Adrenal gland (tissue), 12 donors: ENCODE results near the gene BCL7A. TPM values are rescaled to one million over a fixed set of nuclear protein-coding genes. Genes with fewer than 3 reads are reported as not detected.

Experiments used
- DNase-seq, 7 donors: peaks; one replicate each; pipeline ENCODE4 v3.0.0-alpha.2; 2019 to 2020
- H3K27ac ChIP-seq, 5 donors: fragments of 200-600 bp; sonication (generic) in 4 of 5; 1 replicate in 3 of 5; 2 replicates in 2 of 5; pipeline versions ENCODE4 v1.5.1 to v1.8.0; 2016 to 2020; ENCODE audit warnings: mild to moderate bottlenecking in 1 of 5
- H3K27me3 ChIP-seq: fragments of 200-600 bp; 2 replicates; pipeline ENCODE4 v1.8.0; 2021
- H3K36me3 ChIP-seq, 2 donors: fragments of 200-600 bp; replicated peaks in 1 of 2; 1 replicate in 1 of 2; 2 replicates in 1 of 2; pipeline versions ENCODE4 v1.5.1 to v1.8.0; 2018 to 2022
- H3K4me1 ChIP-seq, 2 donors: fragments of 200-600 bp; replicated peaks in 1 of 2; 1 replicate in 1 of 2; 2 replicates in 1 of 2; pipeline versions ENCODE4 v1.5.1 to v1.8.0; 2018 to 2021
- H3K4me3 ChIP-seq, 4 donors: fragments of 200-600 bp; sonication (generic) in 3 of 4; one replicate each; pipeline ENCODE4 v1.5.1; 2016 to 2018
- H3K9me3 ChIP-seq, 3 donors: fragments of 200-600 bp; sonication (generic) in 1 of 3; replicated peaks in 1 of 3; 1 replicate in 2 of 3; 2 replicates in 1 of 3; pipeline versions ENCODE4 v1.5.1 to v1.8.0; 2016 to 2021
- CTCF ChIP-seq, 6 experiments: fragments of 450-650 bp in 4 of 6; fragments of 200-600 bp in 2 of 6; sonication (generic) in 1 of 6; IDR thresholded peaks; 1 replicate in 5 of 6; 2 replicates in 1 of 6; pipeline versions ENCODE4 v1.5.1 to v1.8.0; 2016 to 2021; ENCODE audit warnings: antibody characterized with exemption in 6 of 6, mild to moderate bottlenecking in 2 of 6, moderate library complexity in 1 of 6
- POLR2A ChIP-seq, 2 donors: fragments of 450-650 bp; IDR thresholded peaks; one replicate each; pipeline ENCODE4 v1.6.1; 2017; ENCODE audit warnings: antibody characterized with exemption in 2 of 2, mild to moderate bottlenecking in 2 of 2, moderate library complexity in 1 of 2
- WGBS, 4 donors: extraction: QIAGEN DNeasy Blood & Tissue Kit in 2 of 4; methylation state at CpG; one replicate each; pipeline versions ENCODE4 v1.1.5 to v1.1.7; 2013 to 2017; 5-methylcytosine and 5-hydroxymethylcytosine counted together
- intact Hi-C, 2 donors: fragments of 100-400 bp; cut with DNase I; formaldehyde crosslinking; loops; one replicate each; pipeline versions ENCODE4 v1.14.1 to v1.15.0; 2022 to 2023
- polyA plus RNA-seq, 3 donors: library from polyadenylated mRNA; stranded (reverse); fragments of 200-250 nt in 2 of 3; fragments of 350-450 nt in 1 of 3; fragmentation: Illumina TruSeq in 1 of 3; extraction: RNeasy Lipid Tissue Mini Kit (QIAGEN cat#74804) in 1 of 3; gene quantifications; one replicate each; pipeline ENCODE4 v1.2.3, GENCODE V29; 2013 to 2014
- total RNA-seq, 9 donors: library from RNA; depleted of rRNA in 4 of 9; stranded (reverse); fragments of >200 nt in 4 of 9; fragments of 120-200 nt in 1 of 9; fragmentation: NEBNext Ultra II Directional in 1 of 9; extraction: Animal tissue kit (Norgen Biotek cat#: 25700) in 1 of 9; gene quantifications; one replicate each; pipeline versions ENCODE4 v1.1.0 to v1.2.4, GENCODE V29; 2013 to 2023
- donor health status: healthy with polysubstance abuse.
- donor health status: Bipolar disorder and iron deficiency.
- donor health status: DM: yes; HTN: yes; CAD: no.
- donor health status: DM: no; HTN: no; CAD: no.
- donor health status: DM: no; HTN: no; CAD: no.
- donor health status: DM: yes; HTN: yes; CAD: no.

Gene BCL7A
- total and polyA plus RNA-seq, 12 donors, result 1.6 to 11.5 (median 5.0) TPM

DNA sequence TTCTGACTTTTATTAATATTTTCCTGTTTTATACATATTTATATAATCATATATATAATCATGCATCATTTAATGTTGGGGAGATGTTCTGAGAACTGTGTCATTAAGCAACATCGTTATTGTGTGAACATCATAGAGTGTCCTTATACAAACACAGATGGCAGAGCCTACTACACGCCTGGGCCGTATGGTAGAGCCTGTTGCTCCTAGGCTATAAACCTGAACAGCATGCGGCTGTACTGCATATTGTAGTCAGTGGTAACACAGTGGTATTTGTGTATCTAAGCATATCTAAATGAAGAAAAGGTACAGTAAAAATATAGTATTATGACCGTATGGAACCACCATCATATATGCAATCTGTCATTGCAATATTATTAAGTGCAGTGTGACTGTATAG lies 44.7 kb upstream of the BCL7A start:
- Histone ChIP-seq H3K4me1 (no peaks in the 10 kb centered on the region), H3K27me3 (no peaks in the 10 kb centered on the region), H3K36me3 (no peaks in the 10 kb centered on the region), H3K4me3 (no peak overlapping the region), H3K27ac (no peak overlapping the region), H3K9me3 (no peaks in the 10 kb centered on the region)
- no peak for TF ChIP-seq CTCF (IDR thresholded peaks at IDR 0.05)
- TF ChIP-seq POLR2A (IDR thresholded peaks at IDR 0.05), result no peak
- no peak for DNase-seq
- intact Hi-C loops, result no loop called here
- WGBS, 4 donors, result 79 to 92% (median 92%) methylated on average over 5 of the region's 5 CpGs

GRCh38 chr12:121980191-121980891 lies 41.3 kb upstream of the BCL7A start:
- Histone ChIP-seq H3K36me3 (no peaks in the 10 kb centered on the region), H3K9me3 (no peaks in the 10 kb centered on the region), H3K27me3 (no peaks in the 10 kb centered on the region), H3K27ac (no peak overlapping the region), H3K4me1 (no peaks in the 10 kb centered on the region), H3K4me3 (no peak overlapping the region)
- TF ChIP-seq CTCF (IDR thresholded peaks at IDR 0.05) (no peak), POLR2A (IDR thresholded peaks at IDR 0.05) (no peak)
- WGBS, 4 donors, result 68 to 75% (median 70%) methylated on average over 11 of the region's 11 CpGs
- intact Hi-C loops, result no loop called here
- peak in 1 of 7 donors; percentile 4 for DNase-seq

DNA sequence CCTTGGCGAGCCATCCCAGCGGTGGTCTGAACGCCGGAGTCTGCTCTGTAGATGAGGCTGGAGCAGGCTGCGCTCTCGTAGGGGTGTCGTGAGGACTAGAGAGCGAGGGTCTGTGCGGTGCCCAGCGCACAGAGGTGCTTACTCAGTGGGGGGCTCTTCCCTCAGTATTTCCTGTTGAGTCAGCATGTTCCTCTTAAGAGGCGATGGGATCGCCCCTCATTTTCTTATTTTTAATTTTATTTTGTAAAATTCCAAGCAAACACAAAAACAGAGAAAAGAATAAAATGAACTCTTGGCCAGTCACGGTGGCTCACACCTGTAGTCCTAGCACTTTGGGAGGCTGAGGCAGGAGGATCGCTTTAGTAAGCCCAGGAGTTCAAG lies 40.8 kb upstream of the BCL7A start:
- no peak for DNase-seq
- H3K4me1 ChIP-seq, result no peaks in the 10 kb centered on the region
- 80 to 91% (median 86%) methylated on average over 14 of the region's 14 CpGs for WGBS, 4 donors

GRCh38 chr12:121981456-121981855 lies 40.2 kb upstream of the BCL7A start:
- H3K9me3 ChIP-seq, result no peaks in the 10 kb centered on the region
- intact Hi-C loops, result no loop called here
- no peak overlapping the region for H3K27ac ChIP-seq
- no peaks in the 10 kb centered on the region for H3K27me3 ChIP-seq
- WGBS, 4 donors, result 83 to 96% (median 87%) methylated on average over 7 to 8 of the region's 8 CpGs
- no peak overlapping the region for H3K4me3 ChIP-seq
- TF ChIP-seq CTCF (IDR thresholded peaks at IDR 0.05) (no peak), POLR2A (IDR thresholded peaks at IDR 0.05) (no peak)
- no peaks in the 10 kb centered on the region for H3K4me1 ChIP-seq
- H3K36me3 ChIP-seq, result no peaks in the 10 kb centered on the region
- no peak for DNase-seq

More for the DNA sequence above, 40.8 kb upstream of the BCL7A start:
- H3K27me3 ChIP-seq, result no peaks in the 10 kb centered on the region
- no peaks in the 10 kb centered on the region for H3K36me3 ChIP-seq
- TF ChIP-seq CTCF (IDR thresholded peaks at IDR 0.05), result no peak
- TF ChIP-seq POLR2A (IDR thresholded peaks at IDR 0.05), result no peak
- no peaks in the 10 kb centered on the region for H3K9me3 ChIP-seq
- no peak overlapping the region for H3K4me3 ChIP-seq
- no peak overlapping the region for H3K27ac ChIP-seq
- intact Hi-C loops, result no loop called here
